ENCODE data around the gene SGCE. TPM values are rescaled to one million over a fixed set of nuclear protein-coding genes. Genes with fewer than 3 reads are reported as not detected.

Gene SGCE
- polyA plus RNA-seq, 1 experiment = 64.0 TPM

DNA sequence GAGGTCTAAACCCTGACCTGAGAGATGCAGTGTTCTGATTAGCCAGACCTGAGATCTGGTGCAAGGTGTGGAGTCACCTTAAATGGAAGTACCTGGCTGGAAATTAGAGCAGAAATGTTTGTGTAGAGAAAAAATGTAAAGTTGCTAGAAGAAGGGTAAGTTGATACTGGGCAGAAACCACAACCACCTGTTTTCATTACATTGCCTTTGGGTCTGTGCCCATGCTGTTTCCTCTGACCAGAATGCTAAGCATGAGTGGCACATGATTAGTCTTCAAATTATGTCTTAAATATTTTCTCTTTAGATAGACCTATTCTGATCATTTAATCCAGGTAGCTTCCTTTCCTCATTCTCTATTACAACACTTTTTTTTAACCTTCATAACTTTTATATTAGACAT is 77.3 kb downstream of the SGCE start:
- no peaks in the 10 kb centered on the region for H3K36me3 ChIP-seq (ENCODE audit: control insufficient read depth, insufficient read depth, low read length)
- ChIA-PET POLR2A (no interaction called here), CTCF (no interaction called here)
- no peaks in the 10 kb centered on the region for H3K27me3 ChIP-seq (ENCODE audit: control insufficient read depth, insufficient read depth, low read length)
- DNase-seq (ENCODE audit: low read depth) = no peak
- TF ChIP-seq, protein P1, sequence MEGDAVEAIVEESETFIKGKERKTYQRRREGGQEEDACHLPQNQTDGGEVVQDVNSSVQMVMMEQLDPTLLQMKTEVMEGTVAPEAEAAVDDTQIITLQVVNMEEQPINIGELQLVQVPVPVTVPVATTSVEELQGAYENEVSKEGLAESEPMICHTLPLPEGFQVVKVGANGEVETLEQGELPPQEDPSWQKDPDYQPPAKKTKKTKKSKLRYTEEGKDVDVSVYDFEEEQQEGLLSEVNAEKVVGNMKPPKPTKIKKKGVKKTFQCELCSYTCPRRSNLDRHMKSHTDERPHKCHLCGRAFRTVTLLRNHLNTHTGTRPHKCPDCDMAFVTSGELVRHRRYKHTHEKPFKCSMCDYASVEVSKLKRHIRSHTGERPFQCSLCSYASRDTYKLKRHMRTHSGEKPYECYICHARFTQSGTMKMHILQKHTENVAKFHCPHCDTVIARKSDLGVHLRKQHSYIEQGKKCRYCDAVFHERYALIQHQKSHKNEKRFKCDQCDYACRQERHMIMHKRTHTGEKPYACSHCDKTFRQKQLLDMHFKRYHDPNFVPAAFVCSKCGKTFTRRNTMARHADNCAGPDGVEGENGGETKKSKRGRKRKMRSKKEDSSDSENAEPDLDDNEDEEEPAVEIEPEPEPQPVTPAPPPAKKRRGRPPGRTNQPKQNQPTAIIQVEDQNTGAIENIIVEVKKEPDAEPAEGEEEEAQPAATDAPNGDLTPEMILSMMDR (IDR thresholded peaks at IDR 0.05; ENCODE audit: insufficient read depth, low read depth, low read length) = no peak
- H3K4me3 ChIP-seq (ENCODE audit: low read depth, low read length) = no peak overlapping the region

DNA sequence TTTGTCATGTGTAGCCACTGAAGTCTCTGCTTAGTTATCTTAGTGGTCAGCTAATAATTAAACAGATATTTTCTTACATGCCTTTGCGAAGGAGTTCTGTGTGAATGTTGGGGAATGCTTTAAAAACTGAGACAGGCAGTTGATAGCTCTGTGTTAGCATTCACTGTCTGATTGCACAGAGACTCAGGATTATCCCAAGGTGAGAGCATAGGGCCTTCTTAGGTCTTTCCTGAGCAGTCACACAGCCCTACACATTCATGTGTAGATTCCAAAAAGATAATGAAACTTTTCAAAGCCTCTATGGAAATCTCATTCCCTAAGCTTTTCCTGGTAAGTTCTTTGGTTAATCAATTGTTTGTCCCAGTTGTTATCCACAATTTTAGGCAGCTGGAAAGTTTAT is 78.6 kb downstream of the SGCE start:
- no peak for DNase-seq (ENCODE audit: low read depth)
- Histone ChIP-seq H3K4me3 (ENCODE audit: low read depth, low read length) (no peak overlapping the region), H3K36me3 (ENCODE audit: control insufficient read depth, insufficient read depth, low read length) (no peaks in the 10 kb centered on the region), H3K27me3 (ENCODE audit: control insufficient read depth, insufficient read depth, low read length) (no peaks in the 10 kb centered on the region)
- TF ChIP-seq, protein P1 (IDR thresholded peaks at IDR 0.05; ENCODE audit: insufficient read depth, low read depth, low read length) = no peak
- ChIA-PET CTCF (no interaction called here), POLR2A (no interaction called here)

DNA sequence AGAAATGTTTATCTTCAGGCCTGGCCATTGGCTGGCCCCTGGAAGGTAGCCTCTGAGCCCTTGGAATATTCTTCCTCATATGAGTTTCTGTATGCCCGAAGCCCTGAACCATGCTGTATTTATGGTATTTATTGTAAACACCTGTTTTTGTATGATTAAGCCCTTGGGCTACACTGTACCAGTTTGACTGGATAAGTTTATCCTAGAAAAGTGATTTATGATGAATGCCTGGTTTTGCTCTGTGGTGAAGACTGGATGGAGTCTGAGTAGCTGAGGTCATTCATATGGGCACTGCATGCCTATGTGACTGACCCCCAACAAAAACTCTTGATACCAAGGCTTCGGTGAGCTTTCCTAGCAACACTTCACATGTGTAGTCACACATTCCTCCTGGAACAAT is 79.6 kb downstream of the SGCE start:
- Histone ChIP-seq H3K36me3 (ENCODE audit: control insufficient read depth, insufficient read depth, low read length) (no peaks in the 10 kb centered on the region), H3K27me3 (ENCODE audit: control insufficient read depth, insufficient read depth, low read length) (no peaks in the 10 kb centered on the region), H3K4me3 (ENCODE audit: low read depth, low read length) (no peak overlapping the region)
- TF ChIP-seq, protein P1 (IDR thresholded peaks at IDR 0.05; ENCODE audit: insufficient read depth, low read depth, low read length) = no peak
- ChIA-PET CTCF (no interaction called here), POLR2A (no interaction called here)
- DNase-seq (ENCODE audit: low read depth) = no peak

DNA sequence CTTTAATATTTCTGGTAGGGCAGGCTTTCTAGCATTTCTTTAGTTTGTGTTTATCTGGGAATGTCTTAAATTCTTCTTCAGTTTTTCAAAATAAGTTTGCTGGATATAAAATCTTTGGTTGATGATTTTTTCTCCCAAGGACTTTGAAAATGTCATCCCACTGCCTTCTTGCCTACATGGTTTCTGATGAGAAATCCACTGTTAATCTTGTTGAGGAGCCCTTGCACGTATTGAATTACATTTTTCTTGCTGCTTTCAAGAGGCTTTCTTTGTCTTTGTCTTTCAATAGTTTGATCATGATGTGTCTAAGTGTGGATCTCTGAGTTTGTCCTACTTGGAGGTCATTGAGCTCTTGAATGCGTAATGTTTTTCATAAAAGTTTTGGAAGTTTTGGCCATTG is 80.3 kb downstream of the SGCE start:
- H3K27me3 ChIP-seq (ENCODE audit: control insufficient read depth, insufficient read depth, low read length) = no peaks in the 10 kb centered on the region
- no peak for DNase-seq (ENCODE audit: low read depth)
- TF ChIP-seq, protein P1 (IDR thresholded peaks at IDR 0.05; ENCODE audit: insufficient read depth, low read depth, low read length) = no peak
- ChIA-PET CTCF (no interaction called here), POLR2A (no interaction called here)
- no peak overlapping the region for H3K4me3 ChIP-seq (ENCODE audit: low read depth, low read length)
- H3K36me3 ChIP-seq (ENCODE audit: control insufficient read depth, insufficient read depth, low read length) = no peaks in the 10 kb centered on the region

DNA sequence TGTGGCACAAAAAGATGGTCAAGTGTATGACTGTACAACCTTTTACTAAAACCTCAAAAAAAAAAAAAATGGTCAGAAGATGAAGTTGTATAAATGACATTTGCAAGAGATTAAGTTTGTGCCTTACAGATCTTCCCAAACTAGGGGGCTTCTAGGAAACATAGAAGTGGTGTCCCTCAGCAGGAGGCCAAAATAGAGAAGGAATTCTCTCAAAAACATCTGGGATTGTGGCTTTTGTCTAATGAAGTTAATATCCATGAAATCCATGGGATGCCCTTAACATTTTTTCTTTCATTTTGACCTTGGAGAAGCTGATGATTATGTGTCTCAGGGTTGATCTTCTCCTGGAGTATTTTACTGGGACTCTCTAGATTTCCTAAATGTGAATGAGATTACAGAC is 84.1 kb downstream of the SGCE start:
- ChIA-PET POLR2A (no interaction called here), CTCF (no interaction called here)
- no peak for DNase-seq (ENCODE audit: low read depth)
- no peaks in the 10 kb centered on the region for H3K27me3 ChIP-seq (ENCODE audit: control insufficient read depth, insufficient read depth, low read length)
- no peaks in the 10 kb centered on the region for H3K36me3 ChIP-seq (ENCODE audit: control insufficient read depth, insufficient read depth, low read length)
- TF ChIP-seq, protein P1 (IDR thresholded peaks at IDR 0.05; ENCODE audit: insufficient read depth, low read depth, low read length) = no peak
- H3K4me3 ChIP-seq (ENCODE audit: low read depth, low read length) = no peak overlapping the region
